DOHH2 (cell line): ENCODE measurements around the gene BRDT.

Source experiments
- EZH2phosphoT487 ChIP-seq: fragments of 200-600 bp; sonication (generic); IDR thresholded peaks from 2 replicates; pipeline ENCODE4 v1.6.1; 2017; ENCODE audit warnings: borderline replicate concordance, mild to moderate bottlenecking, antibody characterized with exemption, low read length, moderate library complexity, mixed read lengths
- TF ChIP-seq, protein P1 (sequence below): fragments of 200-600 bp; sonication (generic); IDR thresholded peaks from one replicate; pipeline ENCODE4 v1.5.1; 2014; ENCODE audit warnings: antibody characterized with exemption, mild to moderate bottlenecking, low read depth, low read length; ENCODE audit not compliant: poor library complexity, severe bottlenecking

DNA sequence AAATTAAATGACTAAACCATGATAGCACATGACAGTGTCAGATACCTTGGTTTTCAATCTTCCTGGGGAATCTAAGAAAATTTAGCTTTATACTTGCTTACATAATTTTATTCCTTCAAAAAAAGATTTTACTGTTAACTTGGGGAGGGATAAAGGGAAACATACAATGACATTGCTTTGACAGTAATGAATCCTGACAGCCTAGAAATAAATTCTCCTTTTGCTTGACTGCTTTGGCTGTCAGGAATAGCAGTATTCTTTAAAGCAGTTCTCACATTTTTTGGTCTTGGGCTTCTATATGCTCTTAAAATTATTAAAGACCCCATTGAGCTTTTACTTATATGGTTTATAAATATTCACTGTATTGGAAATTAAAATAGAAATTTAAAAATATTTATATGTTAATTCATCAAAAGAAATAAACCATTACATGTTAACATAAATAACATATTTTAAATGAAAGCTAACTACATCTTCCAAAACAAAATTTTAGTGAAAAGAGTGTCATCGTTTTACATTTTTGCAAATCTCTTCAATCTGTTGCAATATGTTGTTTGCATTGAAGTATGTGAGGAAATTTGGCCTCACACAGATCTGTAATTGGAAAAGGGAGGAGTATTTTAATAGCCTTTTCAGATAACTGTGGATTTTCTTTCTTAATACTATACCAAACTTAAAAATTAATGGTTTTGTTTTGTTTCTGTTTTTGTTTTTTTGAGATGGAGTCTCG, 96.7 kb downstream of the BRDT start:
- TF ChIP-seq EZH2phosphoT487, result no peak
- TF ChIP-seq, protein P1, sequence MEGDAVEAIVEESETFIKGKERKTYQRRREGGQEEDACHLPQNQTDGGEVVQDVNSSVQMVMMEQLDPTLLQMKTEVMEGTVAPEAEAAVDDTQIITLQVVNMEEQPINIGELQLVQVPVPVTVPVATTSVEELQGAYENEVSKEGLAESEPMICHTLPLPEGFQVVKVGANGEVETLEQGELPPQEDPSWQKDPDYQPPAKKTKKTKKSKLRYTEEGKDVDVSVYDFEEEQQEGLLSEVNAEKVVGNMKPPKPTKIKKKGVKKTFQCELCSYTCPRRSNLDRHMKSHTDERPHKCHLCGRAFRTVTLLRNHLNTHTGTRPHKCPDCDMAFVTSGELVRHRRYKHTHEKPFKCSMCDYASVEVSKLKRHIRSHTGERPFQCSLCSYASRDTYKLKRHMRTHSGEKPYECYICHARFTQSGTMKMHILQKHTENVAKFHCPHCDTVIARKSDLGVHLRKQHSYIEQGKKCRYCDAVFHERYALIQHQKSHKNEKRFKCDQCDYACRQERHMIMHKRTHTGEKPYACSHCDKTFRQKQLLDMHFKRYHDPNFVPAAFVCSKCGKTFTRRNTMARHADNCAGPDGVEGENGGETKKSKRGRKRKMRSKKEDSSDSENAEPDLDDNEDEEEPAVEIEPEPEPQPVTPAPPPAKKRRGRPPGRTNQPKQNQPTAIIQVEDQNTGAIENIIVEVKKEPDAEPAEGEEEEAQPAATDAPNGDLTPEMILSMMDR, result no peak
